ENCODE results near the gene UBE2V1. TPM values are rescaled to one million over a fixed set of nuclear protein-coding genes. Genes with fewer than 3 reads are reported as not detected.
"Not testable (repeated sequence)": the region's sequence is repeated elsewhere in the genome, so short reads cannot be mapped to it uniquely, and the experiment has no call there.

Gene UBE2V1
- total RNA-seq: 83.2 TPM
- long read RNA-seq, transcript UBE2V1-203 (4 exons, 2,133 nt): major isoform, 101 of 111 reads
- long read RNA-seq, partial matches to known transcripts: 2 of 111 reads
- long read RNA-seq, other reads (novel, unspliced or antisense): 3 of 111 reads

GRCh38 chr20:50112512-50113419 lies at the start of gene UBE2V1:
Gene UBE2V1, minus strand, starts transcription at chr20:50113150. Its CDS starts 22 bp downstream, at chr20:50113128.
- intact Hi-C loops (cut with DNase I): no loop called here

GRCh38 chr20:50161494-50161893 lies 48.5 kb upstream of the UBE2V1 start:
- H3K9me3 ChIP-seq; ATAC-seq; H3K27ac ChIP-seq; H3K27me3 ChIP-seq; H3K36me3 ChIP-seq; DNase-seq; H3K4me1 ChIP-seq; intact Hi-C loops (cut with DNase I); H3K4me3 ChIP-seq: not testable (repeated sequence)

More at GRCh38 chr20:50112512-50113419, at the start of gene UBE2V1:
- Histone ChIP-seq H3K27me3 (no peaks in the 10 kb centered on the region), H3K36me3 (no peaks in the 10 kb centered on the region), H3K27ac (peak within 1 kb of the TSS; percentile 93), H3K9me3 (no peaks in the 10 kb centered on the region), H3K4me3 (peak within 1 kb of the TSS; percentile 86), H3K4me1 (peaks cover 59% of the 10 kb centered on the region)
- peak; percentile 41 for TF ChIP-seq CTCF (IDR thresholded peaks at IDR 0.05)
- peak; percentile 96 for DNase-seq
- peak; percentile 91 for ATAC-seq

GRCh38 chr20:50153500-50154377 lies 40.8 kb upstream of the UBE2V1 start, which contains the start of gene PEDS1:
Gene PEDS1, minus strand, starts transcription at chr20:50153723. Its CDS starts 86 bp downstream, at chr20:50153637.
- Histone ChIP-seq H3K27ac (peak within 1 kb of the TSS; percentile 95), H3K4me1 (peaks cover 40% of the 10 kb centered on the region), H3K9me3 (no peaks in the 10 kb centered on the region), H3K27me3 (no peaks in the 10 kb centered on the region), H3K36me3 (peaks cover under 1% of the 10 kb centered on the region), H3K4me3 (peak within 1 kb of the TSS; percentile 99)
- TF ChIP-seq CTCF (IDR thresholded peaks at IDR 0.05): no peak
- ATAC-seq (peak; percentile 94), DNase-seq (peak; percentile 97)
- intact Hi-C loops (cut with DNase I): no loop called here

GRCh38 chr20:50153153-50153499 lies 40.2 kb upstream of the UBE2V1 start:
- intact Hi-C loops (cut with DNase I): no loop called here
- no peak for DNase-seq
- Histone ChIP-seq H3K4me3 (peak overlapping the region; percentile 99), H3K4me1 (peaks cover 44% of the 10 kb centered on the region), H3K36me3 (peaks cover 7% of the 10 kb centered on the region), H3K9me3 (no peaks in the 10 kb centered on the region), H3K27ac (peak overlapping the region; percentile 95), H3K27me3 (no peaks in the 10 kb centered on the region)
- no peak for ATAC-seq
- peak; percentile 5 for TF ChIP-seq CTCF (IDR thresholded peaks at IDR 0.05)

- Histone ChIP-seq H3K27ac (peak overlapping the region; percentile 95), H3K27me3 (no peaks in the 10 kb centered on the region), H3K4me1 (peaks cover 44% of the 10 kb centered on the region), H3K9me3 (no peaks in the 10 kb centered on the region), H3K4me3 (peak overlapping the region; percentile 99), H3K36me3 (peaks cover 11% of the 10 kb centered on the region)
- ATAC-seq: peak; percentile 46
- no peak for TF ChIP-seq CTCF (IDR thresholded peaks at IDR 0.05)
- intact Hi-C loops (cut with DNase I): no loop called here
- DNase-seq: no peak
Measured at GRCh38 chr20:50152394-50153152, 39.6 kb upstream of the UBE2V1 start.

All from upper lobe of right lung (tissue), 1 donor.